Measurements from ENCODE around the gene RNLS. TPM values are rescaled to one million over a fixed set of nuclear protein-coding genes. Genes with fewer than 3 reads are reported as not detected.

Gene RNLS
- total RNA-seq, 1 experiment from 2014 or later = not detected

DNA sequence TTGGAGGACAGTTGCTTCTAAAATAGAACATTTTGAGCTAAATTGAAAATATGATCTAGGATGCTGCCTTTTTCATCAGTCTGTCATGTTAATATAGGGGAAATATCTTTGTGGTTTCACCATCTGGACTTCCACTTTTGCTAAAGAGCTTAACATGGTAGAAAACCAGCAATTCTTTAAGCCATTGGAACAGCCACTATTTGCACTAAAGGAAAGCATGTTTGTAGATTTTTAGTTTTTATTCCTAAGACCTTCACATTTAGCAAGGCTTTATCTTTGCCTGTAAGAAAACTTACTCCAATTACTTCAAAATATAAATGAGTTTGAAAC lies 291.0 kb downstream of the RNLS start:
- Histone ChIP-seq H3K4me1 (ENCODE audit: control insufficient read depth in 1 of 2, insufficient read depth in 2 of 2, low read length in 2 of 2) (no peaks in the 10 kb centered on the region), H3K9me3 (ENCODE audit: control insufficient read depth in 1 of 2, insufficient read depth in 1 of 2, low read depth in 1 of 2, low read length in 2 of 2) (no peaks in the 10 kb centered on the region), H3K27me3 (ENCODE audit: insufficient read depth, low read length) (no peaks in the 10 kb centered on the region), H4K20me1 (ENCODE audit: insufficient read depth) (no peaks in the 10 kb centered on the region), H3K9me2 (ENCODE audit: insufficient read depth) (no peaks in the 10 kb centered on the region), H3K4me3 (replicated peaks in 1 of 2; ENCODE audit: low read depth in 1 of 2, low read length in 2 of 2) (no peak overlapping the region), H3K79me2 (ENCODE audit: insufficient read depth, low read length) (no peaks in the 10 kb centered on the region), H3K27ac (ENCODE audit: low read depth, low read length) (no peak overlapping the region), H3K9ac (ENCODE audit: low read length) (no peak overlapping the region), H2AFZ (ENCODE audit: low read depth, low read length, poor library complexity, severe bottlenecking) (no peak overlapping the region), H3K4me2 (ENCODE audit: low read length) (no peak overlapping the region), H3K36me3 (ENCODE audit: control insufficient read depth in 1 of 2, insufficient read depth in 2 of 2, low read length in 2 of 2) (no peaks in the 10 kb centered on the region)
- intact Hi-C loops (cut with micrococcal nuclease) = no loop called here
- TF ChIP-seq YY1 (IDR thresholded peaks at IDR 0.05; ENCODE audit: extremely low read depth, insufficient replicate concordance, low read depth, low read length) (no peak), POLR2AphosphoS5 (IDR thresholded peaks at IDR 0.05; ENCODE audit: low read depth, low read length) (no peak), CBX3 (IDR thresholded peaks at IDR 0.05; ENCODE audit: low read depth) (no peak), RAD21 (IDR thresholded peaks at IDR 0.05; ENCODE audit: low read depth) (no peak), ZNF274 (IDR thresholded peaks at IDR 0.05; ENCODE audit: low read depth, low read length) (no peak), SIN3A (IDR thresholded peaks at IDR 0.05; ENCODE audit: low read depth) (no peak), FOSL1 (IDR thresholded peaks at IDR 0.05; ENCODE audit: low read depth) (no peak), ELF1 (IDR thresholded peaks at IDR 0.05; ENCODE audit: borderline replicate concordance, low read depth) (no peak), TCF7L2 (IDR thresholded peaks at IDR 0.05; ENCODE audit: borderline replicate concordance, extremely low read depth, insufficient read depth, insufficient read length) (no peak), EZH2phosphoT487 (IDR thresholded peaks at IDR 0.05; ENCODE audit: borderline replicate concordance) (no peak), ZFX (IDR thresholded peaks at IDR 0.05) (no peak), EGR1 (IDR thresholded peaks at IDR 0.05; ENCODE audit: low read depth) (no peak)
- TF ChIP-seq, protein P1, sequence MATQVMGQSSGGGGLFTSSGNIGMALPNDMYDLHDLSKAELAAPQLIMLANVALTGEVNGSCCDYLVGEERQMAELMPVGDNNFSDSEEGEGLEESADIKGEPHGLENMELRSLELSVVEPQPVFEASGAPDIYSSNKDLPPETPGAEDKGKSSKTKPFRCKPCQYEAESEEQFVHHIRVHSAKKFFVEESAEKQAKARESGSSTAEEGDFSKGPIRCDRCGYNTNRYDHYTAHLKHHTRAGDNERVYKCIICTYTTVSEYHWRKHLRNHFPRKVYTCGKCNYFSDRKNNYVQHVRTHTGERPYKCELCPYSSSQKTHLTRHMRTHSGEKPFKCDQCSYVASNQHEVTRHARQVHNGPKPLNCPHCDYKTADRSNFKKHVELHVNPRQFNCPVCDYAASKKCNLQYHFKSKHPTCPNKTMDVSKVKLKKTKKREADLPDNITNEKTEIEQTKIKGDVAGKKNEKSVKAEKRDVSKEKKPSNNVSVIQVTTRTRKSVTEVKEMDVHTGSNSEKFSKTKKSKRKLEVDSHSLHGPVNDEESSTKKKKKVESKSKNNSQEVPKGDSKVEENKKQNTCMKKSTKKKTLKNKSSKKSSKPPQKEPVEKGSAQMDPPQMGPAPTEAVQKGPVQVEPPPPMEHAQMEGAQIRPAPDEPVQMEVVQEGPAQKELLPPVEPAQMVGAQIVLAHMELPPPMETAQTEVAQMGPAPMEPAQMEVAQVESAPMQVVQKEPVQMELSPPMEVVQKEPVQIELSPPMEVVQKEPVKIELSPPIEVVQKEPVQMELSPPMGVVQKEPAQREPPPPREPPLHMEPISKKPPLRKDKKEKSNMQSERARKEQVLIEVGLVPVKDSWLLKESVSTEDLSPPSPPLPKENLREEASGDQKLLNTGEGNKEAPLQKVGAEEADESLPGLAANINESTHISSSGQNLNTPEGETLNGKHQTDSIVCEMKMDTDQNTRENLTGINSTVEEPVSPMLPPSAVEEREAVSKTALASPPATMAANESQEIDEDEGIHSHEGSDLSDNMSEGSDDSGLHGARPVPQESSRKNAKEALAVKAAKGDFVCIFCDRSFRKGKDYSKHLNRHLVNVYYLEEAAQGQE (IDR thresholded peaks at IDR 0.05; ENCODE audit: low read depth) = no peak
- TF ChIP-seq, protein P2, sequence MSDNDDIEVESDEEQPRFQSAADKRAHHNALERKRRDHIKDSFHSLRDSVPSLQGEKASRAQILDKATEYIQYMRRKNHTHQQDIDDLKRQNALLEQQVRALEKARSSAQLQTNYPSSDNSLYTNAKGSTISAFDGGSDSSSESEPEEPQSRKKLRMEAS (IDR thresholded peaks at IDR 0.05) = no peak
- TF ChIP-seq, protein P3, sequence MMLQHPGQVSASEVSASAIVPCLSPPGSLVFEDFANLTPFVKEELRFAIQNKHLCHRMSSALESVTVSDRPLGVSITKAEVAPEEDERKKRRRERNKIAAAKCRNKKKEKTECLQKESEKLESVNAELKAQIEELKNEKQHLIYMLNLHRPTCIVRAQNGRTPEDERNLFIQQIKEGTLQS (IDR thresholded peaks at IDR 0.05) = no peak
- ChIA-PET CTCF (no interaction called here), RAD21 (ENCODE audit: low non-redundant PET in 1 of 2, low total read pairs in 2 of 2, uncharacterized antibody in 2 of 2, unreplicated experiment in 2 of 2) (no interaction called here), POLR2A (no interaction called here)
- DNase-seq (ENCODE audit: low read depth, low spot score) (no peak), ATAC-seq (no peak)
- BruUV-seq (replicated peaks) = no TSS peak

Measured in HCT116 (cell line).